Skeletal muscle tissue (tissue), 4 donors: ENCODE results near the gene RASA2. TPM values are rescaled to one million over a fixed set of nuclear protein-coding genes. Genes with fewer than 3 reads are reported as not detected.
"Not testable (repeated sequence)": the region's sequence is repeated elsewhere in the genome, so short reads cannot be mapped to it uniquely, and the experiment has no call there.

Source experiments
- H3K27ac ChIP-seq: one replicate; pipeline ENCODE4 v1.7.0; 2013; ENCODE audit warnings: mild to moderate bottlenecking, low read depth, low read length, inconsistent platforms
- H3K27me3 ChIP-seq, 3 donors: one replicate each; pipeline ENCODE4 v1.7.0; 2013; ENCODE audit warnings: low read length in 3 of 3; ENCODE audit not compliant: control insufficient read depth in 3 of 3, insufficient read depth in 3 of 3
- H3K36me3 ChIP-seq, 3 donors: one replicate each; pipeline ENCODE4 v1.7.0; 2013; ENCODE audit warnings: low read length in 3 of 3; ENCODE audit not compliant: control insufficient read depth in 3 of 3, insufficient read depth in 3 of 3
- H3K4me1 ChIP-seq, 3 donors: one replicate each; pipeline ENCODE4 v1.7.0; 2013; ENCODE audit warnings: low read length in 3 of 3, mild to moderate bottlenecking in 3 of 3; ENCODE audit not compliant: control insufficient read depth in 3 of 3, insufficient read depth in 3 of 3
- H3K4me3 ChIP-seq, 3 donors: one replicate each; pipeline ENCODE4 v1.7.0; 2013; ENCODE audit warnings: low read length in 3 of 3
- H3K9ac ChIP-seq, 3 donors: one replicate each; pipeline ENCODE4 v1.7.0; 2013; ENCODE audit warnings: low read length in 3 of 3, mild to moderate bottlenecking in 3 of 3, moderate library complexity in 2 of 3, low read depth in 1 of 3
- H3K9me3 ChIP-seq, 3 donors: one replicate each; pipeline ENCODE4 v1.7.0; 2013; ENCODE audit warnings: low read length in 3 of 3; ENCODE audit not compliant: control insufficient read depth in 3 of 3
- total RNA-seq: library from RNA; depleted of rRNA; stranded (reverse); fragments of >200 nt; gene quantifications from one replicate; pipeline ENCODE4 v1.2.3, GENCODE V29; 2014
- donor health status: Osteomylitis.

The RASA2 gene
- total RNA-seq, 1 donor from 2014 or later = 9.9 TPM

GRCh38 chr3:141487521-141488252 is 860 bp downstream of the RASA2 start:
- Histone ChIP-seq H3K9ac (peak overlapping the region; percentile 71 to 87 (median 81)), H3K36me3 (no peaks in the 10 kb centered on the region), H3K27me3 (no peaks in the 10 kb centered on the region), H3K27ac (peak overlapping the region; percentile 80), H3K9me3 (no peaks in the 10 kb centered on the region), H3K4me1 (peaks cover 8 to 14% (median 11%) of the 10 kb centered on the region in 3 donors), H3K4me3 (peak overlapping the region; percentile 75 to 77 (median 76))

DNA sequence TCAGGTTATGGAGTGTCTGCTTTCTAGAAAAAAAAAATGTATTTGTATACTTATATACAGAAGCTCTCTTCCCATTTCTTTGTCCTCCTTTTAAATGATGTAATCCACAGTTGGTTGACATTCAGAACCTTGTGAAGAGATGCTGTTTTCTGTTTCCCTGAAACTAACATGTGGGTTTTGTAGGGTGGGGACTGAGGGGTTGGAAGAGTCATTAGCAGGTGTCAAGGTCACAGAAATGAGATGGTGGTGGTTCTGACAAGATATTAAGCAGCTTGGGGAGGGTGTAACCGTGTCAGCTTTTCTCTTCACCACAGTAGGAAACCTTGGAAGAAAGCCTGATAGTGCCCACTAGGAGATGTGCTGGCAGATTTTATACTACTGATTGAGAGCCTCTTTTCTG is 2.4 kb downstream of the RASA2 start:
- no peaks in the 10 kb centered on the region for H3K27me3 ChIP-seq
- H3K9ac ChIP-seq = no peak overlapping the region
- no peaks in the 10 kb centered on the region for H3K36me3 ChIP-seq
- no peak overlapping the region for H3K4me3 ChIP-seq
- H3K9me3 ChIP-seq = no peaks in the 10 kb centered on the region
- no peak overlapping the region for H3K27ac ChIP-seq
- peaks cover 8 to 14% (median 11%) of the 10 kb centered on the region in 3 donors for H3K4me1 ChIP-seq

GRCh38 chr3:141491081-141491480 is 4.3 kb downstream of the RASA2 start:
- Histone ChIP-seq H3K9me3 (no peaks in the 10 kb centered on the region), H3K27ac (no peak overlapping the region), H3K4me1 (peaks cover 7 to 11% (median 11%) of the 10 kb centered on the region in 3 donors), H3K4me3 (no peak overlapping the region), H3K36me3 (no peaks in the 10 kb centered on the region), H3K9ac (no peak overlapping the region), H3K27me3 (no peaks in the 10 kb centered on the region)

DNA sequence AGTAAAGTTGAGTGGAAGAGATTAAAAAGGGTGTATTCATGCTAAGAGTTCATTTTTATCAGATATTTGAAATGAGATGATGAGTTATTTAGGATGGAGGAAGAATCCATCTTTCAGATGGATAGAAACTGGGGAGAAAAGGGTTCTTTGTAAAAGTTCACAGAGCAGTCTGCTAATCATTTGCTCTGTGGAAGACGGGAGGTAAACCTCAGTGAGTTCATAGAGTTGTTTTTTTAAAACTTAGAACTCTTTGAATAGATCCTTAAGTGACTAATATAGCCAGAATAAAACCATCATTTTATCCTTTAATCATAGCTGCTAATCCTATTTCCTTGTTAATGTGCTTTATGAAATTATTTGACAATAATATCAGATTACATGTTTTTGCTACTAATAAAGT is 5.1 kb downstream of the RASA2 start:
- Histone ChIP-seq H3K4me1 (peaks cover 5 to 7% (median 7%) of the 10 kb centered on the region in 3 donors), H3K27ac (no peak overlapping the region), H3K4me3 (no peak overlapping the region)

DNA sequence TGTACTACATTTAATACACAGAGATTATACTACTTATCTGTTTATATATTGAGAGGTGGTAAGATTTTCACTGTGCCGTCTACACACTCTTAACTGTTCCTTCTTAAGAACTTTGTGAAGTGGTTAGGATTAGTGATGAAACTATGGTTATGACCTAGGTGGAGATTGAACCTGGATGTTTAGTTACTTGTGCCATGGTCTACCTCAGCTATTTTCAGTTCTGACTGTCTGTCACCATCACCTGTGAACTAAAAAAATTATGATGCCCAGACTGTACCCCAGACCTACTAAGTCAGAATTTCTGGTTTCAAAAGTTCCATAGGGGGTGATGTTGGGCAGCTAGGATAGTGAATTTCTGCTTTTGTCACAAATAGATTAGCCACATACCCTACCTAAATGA is 6.4 kb downstream of the RASA2 start:
- H3K36me3 ChIP-seq = no peaks in the 10 kb centered on the region
- H3K27me3 ChIP-seq = no peaks in the 10 kb centered on the region
- H3K4me3 ChIP-seq = no peak overlapping the region
- H3K9me3 ChIP-seq = no peaks in the 10 kb centered on the region
- no peak overlapping the region for H3K9ac ChIP-seq
- H3K4me1 ChIP-seq = peaks cover 1 to 3% (median 2%) of the 10 kb centered on the region in 3 donors
- no peak overlapping the region for H3K27ac ChIP-seq

More for the DNA sequence above, 5.1 kb downstream of the RASA2 start:
- Histone ChIP-seq H3K27me3 (no peaks in the 10 kb centered on the region), H3K9ac (no peak overlapping the region), H3K9me3 (no peaks in the 10 kb centered on the region), H3K36me3 (no peaks in the 10 kb centered on the region)

DNA sequence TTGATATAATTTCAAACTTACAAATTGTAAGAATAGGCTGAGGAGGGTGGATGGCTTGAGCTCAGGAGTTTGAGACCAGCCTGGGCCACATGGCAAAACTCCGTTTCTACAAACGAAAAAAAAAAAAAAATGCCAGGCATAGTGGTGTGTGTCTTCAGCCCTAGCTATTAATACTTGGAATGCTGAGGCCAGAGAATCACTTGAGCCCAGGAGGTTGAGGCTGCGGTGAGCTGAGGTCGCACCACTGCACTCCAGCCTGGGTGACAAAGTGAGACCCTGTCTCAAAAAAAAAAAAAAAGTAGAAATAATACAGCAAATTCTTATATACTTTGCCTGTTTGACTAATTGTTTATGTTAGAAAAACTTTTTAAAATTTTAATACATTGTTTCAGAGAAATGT is 10.8 kb downstream of the RASA2 start:
- H3K36me3 ChIP-seq, H3K9me3 ChIP-seq, H3K27me3 ChIP-seq, H3K9ac ChIP-seq, H3K4me3 ChIP-seq, H3K4me1 ChIP-seq, H3K27ac ChIP-seq: not testable (repeated sequence)

DNA sequence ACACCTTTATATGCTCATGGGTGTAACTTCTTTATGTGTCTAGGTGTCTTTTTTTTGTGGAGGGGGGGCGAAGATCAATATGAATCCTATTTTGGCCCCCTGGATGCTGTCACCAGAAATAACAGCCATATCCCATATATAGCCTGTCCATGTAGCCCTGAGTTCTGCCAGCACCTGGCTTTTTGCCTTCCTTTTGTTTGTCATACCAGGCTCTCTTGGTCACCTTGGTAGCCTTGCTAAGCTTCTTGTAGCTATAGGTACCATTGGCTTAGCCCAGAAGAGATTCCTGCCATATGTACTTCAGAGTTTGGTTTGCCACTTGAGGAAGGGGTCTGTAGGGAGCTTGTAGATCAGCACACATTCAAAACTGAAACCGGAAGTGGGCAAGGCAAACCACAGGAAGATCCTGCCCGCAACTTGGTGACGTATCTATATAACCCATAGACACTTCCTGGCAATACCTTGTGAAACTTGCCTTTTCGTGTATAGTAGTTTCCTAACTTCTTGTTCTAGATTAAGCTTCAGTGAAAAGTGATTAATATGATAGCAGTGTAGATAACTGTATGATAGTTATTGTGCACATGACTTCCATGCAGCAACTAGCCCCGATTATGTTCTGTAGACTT is 11.9 kb downstream of the RASA2 start:
- Histone ChIP-seq H3K27ac (no peak overlapping the region), H3K27me3 (no peaks in the 10 kb centered on the region), H3K9ac (no peak overlapping the region), H3K4me1 (peaks cover 0 to 4% (median 0%) of the 10 kb centered on the region in 3 donors), H3K36me3 (no peaks in the 10 kb centered on the region), H3K4me3 (no peak overlapping the region), H3K9me3 (no peaks in the 10 kb centered on the region)

- no peaks in the 10 kb centered on the region for H3K9me3 ChIP-seq
- H3K9ac ChIP-seq = no peak overlapping the region
- H3K4me3 ChIP-seq = no peak overlapping the region
- no peaks in the 10 kb centered on the region for H3K36me3 ChIP-seq
- no peaks in the 10 kb centered on the region for H3K27me3 ChIP-seq
- no peak overlapping the region for H3K27ac ChIP-seq
- peaks cover 0 to 4% (median 0%) of the 10 kb centered on the region in 3 donors for H3K4me1 ChIP-seq
Measured at GRCh38 chr3:141499284-141499683, 12.5 kb downstream of the RASA2 start.

DNA sequence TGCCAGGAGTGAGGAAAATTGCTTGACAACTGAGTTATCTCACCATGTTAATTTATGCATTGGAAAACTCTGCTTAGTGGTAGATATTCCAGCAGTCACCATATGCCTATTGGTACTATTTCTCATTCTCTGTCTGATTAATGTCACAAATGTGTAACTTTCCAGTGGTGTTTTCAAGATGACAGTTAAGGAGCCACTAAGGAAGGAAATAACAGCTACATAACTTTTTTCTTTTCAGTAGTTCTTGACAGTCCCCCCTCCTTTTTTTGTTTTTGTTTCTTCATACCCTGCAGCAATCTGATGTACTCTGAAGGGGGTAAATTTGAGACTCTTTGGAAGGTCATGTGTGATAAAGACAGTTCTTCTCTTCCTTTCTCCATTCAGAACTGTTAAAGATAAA is 13.1 kb downstream of the RASA2 start:
- H3K27ac ChIP-seq = no peak overlapping the region
- H3K4me1 ChIP-seq = peaks cover 0 to 4% (median 0%) of the 10 kb centered on the region in 3 donors
- no peak overlapping the region for H3K4me3 ChIP-seq
- no peaks in the 10 kb centered on the region for H3K36me3 ChIP-seq
- H3K9ac ChIP-seq = no peak overlapping the region
- H3K27me3 ChIP-seq = no peaks in the 10 kb centered on the region
- H3K9me3 ChIP-seq = no peaks in the 10 kb centered on the region

GRCh38 chr3:141500397-141500796 is 13.6 kb downstream of the RASA2 start:
- Histone ChIP-seq H3K9ac (no peak overlapping the region), H3K9me3 (no peaks in the 10 kb centered on the region), H3K36me3 (no peaks in the 10 kb centered on the region), H3K4me3 (no peak overlapping the region), H3K27me3 (no peaks in the 10 kb centered on the region), H3K27ac (no peak overlapping the region), H3K4me1 (peaks cover 0 to 4% (median 0%) of the 10 kb centered on the region in 3 donors)
